Measurements from ENCODE around the gene SMPDL3A. TPM values are rescaled to one million over a fixed set of nuclear protein-coding genes. Genes with fewer than 3 reads are reported as not detected.

Gene SMPDL3A
- total and polyA plus RNA-seq, 2 of the 13 experiments (the other 11 are each of a cell fraction or from before 2014, with no cell fraction given), result 7.8 to 17.3 TPM

- TF ChIP-seq GPBP1L1 (CRISPR knock-in tag; IDR thresholded peaks at IDR 0.05) (no peak), REXO4 (CRISPR knock-in tag; IDR thresholded peaks at IDR 0.05; ENCODE audit: borderline replicate concordance) (no peak), HNRNPH1 (optimal IDR thresholded peaks at IDR 0.05; ENCODE audit: low read depth, low read length) (no peak), RAD21 (CRISPR knock-in tag; IDR thresholded peaks at IDR 0.05) (peak; percentile 23; the same call in 1 of the 2 replicates), ARNT2 (CRISPR knock-in tag; IDR thresholded peaks at IDR 0.05; ENCODE audit: low read depth) (peak; percentile 46; the same call in 1 of the 2 replicates), IKZF4 (CRISPR knock-in tag; IDR thresholded peaks at IDR 0.05; ENCODE audit: borderline replicate concordance, low read depth, not compliant biosample characterization) (no peak), TRIM24 (CRISPR knock-in tag; IDR thresholded peaks at IDR 0.05) (no peak), ZNF343 (CRISPR knock-in tag; IDR thresholded peaks at IDR 0.05) (peak; percentile 46; the same call in 1 of the 2 replicates), ZNF737 (CRISPR knock-in tag; IDR thresholded peaks at IDR 0.05; ENCODE audit: borderline replicate concordance) (no peak), TFE3 (CRISPR knock-in tag; IDR thresholded peaks at IDR 0.05) (no peak; the same call in 1 of the 2 replicates), NAIF1 (CRISPR knock-in tag; IDR thresholded peaks at IDR 0.05; ENCODE audit: borderline replicate concordance) (no peak), XRCC5 (optimal IDR thresholded peaks at IDR 0.05; ENCODE audit: low read length) (no peak), ATF7-NPFF (CRISPR knock-in tag; IDR thresholded peaks at IDR 0.05; ENCODE audit: low read depth) (0 out of 2 replicates have a peak, but pooled peaks have one; percentile 24), IKZF1 (IDR thresholded peaks at IDR 0.05) (no peak), HHEX (CRISPR knock-in tag; IDR thresholded peaks at IDR 0.05) (peak; percentile 43), HIC2 (CRISPR knock-in tag; IDR thresholded peaks at IDR 0.05; ENCODE audit: low read depth) (no peak), HES4 (CRISPR knock-in tag; IDR thresholded peaks at IDR 0.05; ENCODE audit: borderline replicate concordance) (no peak), SIN3A (IDR thresholded peaks at IDR 0.05; ENCODE audit: borderline replicate concordance, low read depth, low read length) (0 out of 2 replicates have a peak, but pooled peaks have one; percentile 58), ZNF746 (CRISPR knock-in tag; IDR thresholded peaks at IDR 0.05) (no peak; the same call in 1 of the 2 replicates), TBX2 (CRISPR knock-in tag; IDR thresholded peaks at IDR 0.05; ENCODE audit: borderline replicate concordance) (peak; percentile 89), ZNF496 (CRISPR knock-in tag; IDR thresholded peaks at IDR 0.05; ENCODE audit: insufficient replicate concordance) (no peak)
Observed at GRCh38 chr6:122790423-122791309, 1.6 kb downstream of the SMPDL3A start (continued).
